ENCODE results near the gene FAM72A. TPM values are rescaled to one million over a fixed set of nuclear protein-coding genes. Genes with fewer than 3 reads are reported as not detected.
"Not testable (repeated sequence)": the region's sequence is repeated elsewhere in the genome, so short reads cannot be mapped to it uniquely, and the experiment has no call there.

The FAM72A gene
- polyA plus RNA-seq, 12 donors = 3.1 to 5.4 (median 4.5) TPM; not detected in 2

GRCh38 chr1:206218285-206218684 lies 15.6 kb upstream of the FAM72A start:
- DNase-seq = not testable (repeated sequence)

- not testable (repeated sequence) for DNase-seq
Measured at GRCh38 chr1:206215600-206216392, 13.2 kb upstream of the FAM72A start.

- DNase-seq = not testable (repeated sequence)
Measured at GRCh38 chr1:206210802-206211201, 8.2 kb upstream of the FAM72A start.

- not testable (repeated sequence) for DNase-seq
Measured at GRCh38 chr1:206205569-206205968, 2.9 kb upstream of the FAM72A start.

GRCh38 chr1:206204871-206205270 lies 2.2 kb upstream of the FAM72A start:
- DNase-seq = peak; percentile 8

GRCh38 chr1:206204159-206204511 lies 1.5 kb upstream of the FAM72A start:
- not testable (repeated sequence) for DNase-seq

- DNase-seq = peak; percentile 63
Measured at GRCh38 chr1:206203364-206204158, 922 bp upstream of the FAM72A start, which contains the start of gene SRGAP2. Gene SRGAP2, plus strand, starts transcription at chr1:206203541. Its CDS starts 2,430 bp downstream, at chr1:206205971.

- not testable (repeated sequence) for DNase-seq
Measured at GRCh38 chr1:206196748-206197424, 5.8 kb downstream of the FAM72A start.

- not testable (repeated sequence) for DNase-seq
Measured at GRCh38 chr1:206195182-206195581, 7.5 kb downstream of the FAM72A start.

- DNase-seq = not testable (repeated sequence)
Measured at GRCh38 chr1:206186826-206187225, 15.8 kb downstream of the FAM72A start.

- DNase-seq = not testable (repeated sequence)
Measured at GRCh38 chr1:206185778-206186177, 16.9 kb downstream of the FAM72A start.

GRCh38 chr1:206183788-206184187 lies 18.9 kb downstream of the FAM72A start:
- DNase-seq = not testable (repeated sequence)

GRCh38 chr1:206182368-206183317 lies 20.0 kb downstream of the FAM72A start:
- DNase-seq = not testable (repeated sequence)

GRCh38 chr1:206179666-206180065 lies 23.0 kb downstream of the FAM72A start:
- not testable (repeated sequence) for DNase-seq

GRCh38 chr1:206178061-206178989 lies 24.3 kb downstream of the FAM72A start:
- not testable (repeated sequence) for DNase-seq

GRCh38 chr1:206176114-206176502 lies 26.5 kb downstream of the FAM72A start:
- DNase-seq = not testable (repeated sequence)

- not testable (repeated sequence) for DNase-seq
Measured at GRCh38 chr1:206175459-206176113, 27.1 kb downstream of the FAM72A start.

- DNase-seq = peak; percentile 34
Measured at GRCh38 chr1:206174182-206174868, 28.3 kb downstream of the FAM72A start.

Measured in muscle of arm (tissue), 12 donors.